KMS-11 (cell line): ENCODE measurements around the gene ATG10.

Experiments
- H2AFZ ChIP-seq: fragments of 200-600 bp; sonication (generic); 2 replicates; pipeline ENCODE4 v1.6.1; 2016; ENCODE audit warnings: antibody characterized with exemption, mixed run types, low read depth
- H3K27ac ChIP-seq: fragments of 200-600 bp; sonication (generic); 2 replicates; pipeline ENCODE4 v1.6.1; 2016; ENCODE audit warnings: mild to moderate bottlenecking, mixed run types
- H3K27me3 ChIP-seq: fragments of 200-600 bp; sonication (generic); 2 replicates; pipeline ENCODE4 v1.6.1; 2017; ENCODE audit warnings: mild to moderate bottlenecking, low read depth, mixed run types, moderate library complexity; ENCODE audit not compliant: insufficient read depth
- H3K36me3 ChIP-seq: fragments of 200-600 bp; sonication (generic); 2 replicates; pipeline ENCODE4 v1.6.1; 2017; ENCODE audit warnings: mild to moderate bottlenecking, mixed run types; ENCODE audit not compliant: insufficient read depth
- H3K4me1 ChIP-seq: fragments of 200-600 bp; sonication (generic); 2 replicates; pipeline ENCODE4 v1.6.1; 2016; ENCODE audit warnings: mild to moderate bottlenecking, low read depth, mixed run types; ENCODE audit not compliant: poor library complexity, severe bottlenecking
- H3K4me2 ChIP-seq: fragments of 200-600 bp; sonication (generic); 2 replicates; pipeline ENCODE4 v1.7.0; 2016; ENCODE audit warnings: mild to moderate bottlenecking, mixed run types
- H3K4me3 ChIP-seq: fragments of 200-600 bp; sonication (generic); IDR thresholded peaks from 2 replicates; pipeline ENCODE4 v1.6.1; 2017; ENCODE audit warnings: low read depth, low read length, mixed read lengths; ENCODE audit not compliant: insufficient read depth
- H3K79me2 ChIP-seq: fragments of 200-600 bp; sonication (generic); 2 replicates; pipeline ENCODE4 v1.6.1; 2016; ENCODE audit warnings: low read depth, mixed run types; ENCODE audit not compliant: insufficient read depth
- H3K9ac ChIP-seq: fragments of 200-600 bp; sonication (generic); 2 replicates; pipeline ENCODE4 v1.6.1; 2016; ENCODE audit warnings: mild to moderate bottlenecking, mixed run types
- H4K20me1 ChIP-seq: fragments of 200-600 bp; sonication (generic); 2 replicates; pipeline ENCODE4 v1.6.1; 2016; ENCODE audit warnings: mild to moderate bottlenecking, mixed run types; ENCODE audit not compliant: insufficient read depth
- CTCF ChIP-seq: fragments of 200-600 bp; sonication (generic); conservative IDR thresholded peaks from 2 replicates; pipeline ENCODE4 v1.6.1; 2017; ENCODE audit warnings: low read depth, mild to moderate bottlenecking, antibody characterized with exemption, low read length, moderate library complexity, mixed read lengths

ATG10 gene

GRCh38 chr5:82147860-82148573, 176.2 kb downstream of the ATG10 start:
- no peaks in the 10 kb centered on the region for H3K4me1 ChIP-seq
- H2AFZ ChIP-seq: no peak overlapping the region
- H3K9ac ChIP-seq: no peak overlapping the region
- H3K4me3 ChIP-seq: no peak overlapping the region
- no peaks in the 10 kb centered on the region for H4K20me1 ChIP-seq
- H3K27ac ChIP-seq: no peak overlapping the region
- no peak for TF ChIP-seq CTCF
- H3K4me2 ChIP-seq: no peak overlapping the region
- H3K36me3 ChIP-seq: no peaks in the 10 kb centered on the region
- H3K79me2 ChIP-seq: no peaks in the 10 kb centered on the region
- H3K27me3 ChIP-seq: no peaks in the 10 kb centered on the region

- Histone ChIP-seq H2AFZ (no peak overlapping the region), H3K4me2 (no peak overlapping the region), H3K36me3 (no peaks in the 10 kb centered on the region), H3K27me3 (no peaks in the 10 kb centered on the region), H4K20me1 (no peaks in the 10 kb centered on the region), H3K9ac (no peak overlapping the region), H3K4me3 (no peak overlapping the region), H3K4me1 (no peaks in the 10 kb centered on the region), H3K27ac (no peak overlapping the region), H3K79me2 (no peaks in the 10 kb centered on the region)
- TF ChIP-seq CTCF: no peak
These were observed 177.6 kb downstream of the ATG10 start for GRCh38 chr5:82149434-82149833.

- Histone ChIP-seq H3K4me1 (no peaks in the 10 kb centered on the region), H3K79me2 (no peaks in the 10 kb centered on the region), H3K27ac (no peak overlapping the region), H3K4me3 (no peak overlapping the region), H3K9ac (no peak overlapping the region), H3K36me3 (no peaks in the 10 kb centered on the region), H4K20me1 (no peaks in the 10 kb centered on the region), H3K4me2 (no peak overlapping the region), H2AFZ (no peak overlapping the region), H3K27me3 (no peaks in the 10 kb centered on the region)
- TF ChIP-seq CTCF: no peak
These were observed 178.7 kb downstream of the ATG10 start for GRCh38 chr5:82150559-82150958.

GRCh38 chr5:82151204-82151603, 179.4 kb downstream of the ATG10 start:
- Histone ChIP-seq H3K9ac (no peak overlapping the region), H3K4me2 (no peak overlapping the region), H3K36me3 (no peaks in the 10 kb centered on the region), H3K27ac (no peak overlapping the region), H3K4me3 (no peak overlapping the region), H2AFZ (no peak overlapping the region), H4K20me1 (no peaks in the 10 kb centered on the region), H3K27me3 (no peaks in the 10 kb centered on the region), H3K79me2 (no peaks in the 10 kb centered on the region), H3K4me1 (no peaks in the 10 kb centered on the region)
- TF ChIP-seq CTCF: no peak
